GM10266 (cell line): ENCODE results near the gene SUPT4H1.

Experiments used
- DNase-seq: peaks from one replicate; pipeline ENCODE4 v3.0.0; 2012; ENCODE audit errors: extremely low spot score
- TF ChIP-seq, protein P1 (sequence below): IDR thresholded peaks from 2 replicates; pipeline ENCODE4 v1.5.1; 2012; ENCODE audit warnings: mild to moderate bottlenecking, low read depth; ENCODE audit not compliant: control insufficient read depth, insufficient read depth; ENCODE audit errors: missing control alignments

The SUPT4H1 gene

DNA sequence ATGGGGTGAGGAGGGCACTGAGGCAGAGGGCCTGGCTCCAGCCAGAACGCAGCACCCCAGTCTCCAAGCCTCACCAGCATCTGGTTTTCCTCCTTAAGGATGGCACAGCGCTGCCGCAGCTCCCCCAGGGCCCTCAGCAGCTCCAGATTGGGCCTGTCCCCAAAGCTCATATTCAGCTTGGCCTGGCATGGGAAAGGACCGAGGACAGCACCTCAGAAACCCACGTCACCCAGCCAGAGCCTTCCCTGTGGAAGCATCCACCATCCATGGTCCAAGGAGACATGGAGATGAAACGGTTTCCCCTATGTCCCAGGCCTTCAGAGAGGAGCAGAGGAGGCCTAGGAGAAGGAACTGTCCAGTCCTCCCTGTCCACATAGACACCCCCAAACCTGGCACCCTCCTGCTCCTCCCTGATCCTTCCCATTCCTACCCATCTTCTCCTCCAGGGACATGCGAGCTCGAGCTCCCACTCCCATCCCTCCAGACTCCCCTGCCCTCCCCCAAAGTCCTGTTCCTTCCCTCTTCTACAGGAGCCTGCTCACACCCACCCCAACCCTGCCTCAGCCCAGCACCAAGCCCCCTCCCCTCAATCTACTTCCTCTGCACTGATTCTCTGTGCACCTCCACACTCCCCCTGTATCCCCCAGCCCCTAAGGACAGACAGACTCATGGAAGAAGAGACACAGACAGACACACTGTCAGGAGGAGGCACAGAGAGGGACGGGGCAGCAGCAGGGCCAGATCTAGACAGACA, 25.2 kb downstream of the SUPT4H1 start:
- no peak for DNase-seq
- TF ChIP-seq, protein P1, sequence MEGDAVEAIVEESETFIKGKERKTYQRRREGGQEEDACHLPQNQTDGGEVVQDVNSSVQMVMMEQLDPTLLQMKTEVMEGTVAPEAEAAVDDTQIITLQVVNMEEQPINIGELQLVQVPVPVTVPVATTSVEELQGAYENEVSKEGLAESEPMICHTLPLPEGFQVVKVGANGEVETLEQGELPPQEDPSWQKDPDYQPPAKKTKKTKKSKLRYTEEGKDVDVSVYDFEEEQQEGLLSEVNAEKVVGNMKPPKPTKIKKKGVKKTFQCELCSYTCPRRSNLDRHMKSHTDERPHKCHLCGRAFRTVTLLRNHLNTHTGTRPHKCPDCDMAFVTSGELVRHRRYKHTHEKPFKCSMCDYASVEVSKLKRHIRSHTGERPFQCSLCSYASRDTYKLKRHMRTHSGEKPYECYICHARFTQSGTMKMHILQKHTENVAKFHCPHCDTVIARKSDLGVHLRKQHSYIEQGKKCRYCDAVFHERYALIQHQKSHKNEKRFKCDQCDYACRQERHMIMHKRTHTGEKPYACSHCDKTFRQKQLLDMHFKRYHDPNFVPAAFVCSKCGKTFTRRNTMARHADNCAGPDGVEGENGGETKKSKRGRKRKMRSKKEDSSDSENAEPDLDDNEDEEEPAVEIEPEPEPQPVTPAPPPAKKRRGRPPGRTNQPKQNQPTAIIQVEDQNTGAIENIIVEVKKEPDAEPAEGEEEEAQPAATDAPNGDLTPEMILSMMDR = no peak

DNA sequence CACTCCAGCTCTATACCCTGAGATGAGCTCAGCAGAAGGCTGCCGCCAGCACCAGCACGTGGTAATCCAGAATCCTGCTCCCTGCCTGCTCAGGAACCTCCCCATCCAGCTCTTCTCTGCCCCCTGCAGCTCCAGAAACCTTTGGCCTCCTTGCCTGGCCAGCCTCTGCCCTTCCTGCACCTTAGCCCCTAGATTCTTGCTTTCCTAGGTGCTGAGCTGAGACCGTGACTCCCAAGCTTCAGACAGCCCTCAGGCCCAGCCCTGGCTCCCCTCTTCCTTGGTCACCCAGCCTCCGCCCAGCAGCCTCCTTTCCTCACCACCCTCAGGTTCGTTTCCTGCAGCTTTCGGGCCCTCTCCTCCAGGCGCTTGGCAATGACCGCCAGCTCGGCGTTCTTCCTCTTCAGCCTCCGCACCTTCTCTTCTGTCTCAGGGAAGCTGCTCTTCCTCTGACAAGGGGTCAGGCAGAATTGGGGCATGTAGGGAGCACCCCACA, 26.0 kb downstream of the SUPT4H1 start:
- TF ChIP-seq, protein P1 = no peak
- DNase-seq = no peak

DNA sequence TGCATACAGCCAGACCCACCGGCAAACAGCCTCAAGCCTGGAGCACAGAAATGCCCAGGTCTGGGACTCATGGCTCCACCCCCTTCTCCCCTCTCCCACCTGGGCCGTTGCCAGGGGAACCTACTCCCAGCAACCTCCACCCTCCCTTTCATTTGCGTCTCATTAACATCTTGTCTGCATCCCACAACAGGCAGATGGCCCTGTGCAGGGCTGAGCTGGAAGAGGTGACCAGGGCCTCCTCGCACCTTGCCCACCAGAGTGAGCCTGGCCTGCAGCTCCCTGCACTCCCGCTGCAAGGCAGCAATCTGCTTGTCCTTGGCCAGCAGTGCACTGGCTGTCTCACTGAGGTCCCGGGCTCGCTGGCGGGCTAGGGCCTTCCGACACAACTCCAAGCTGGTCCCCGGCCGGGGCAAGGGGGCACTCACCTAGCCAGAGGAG, 26.7 kb downstream of the SUPT4H1 start:
- DNase-seq = no peak
- TF ChIP-seq, protein P1 = no peak

DNA sequence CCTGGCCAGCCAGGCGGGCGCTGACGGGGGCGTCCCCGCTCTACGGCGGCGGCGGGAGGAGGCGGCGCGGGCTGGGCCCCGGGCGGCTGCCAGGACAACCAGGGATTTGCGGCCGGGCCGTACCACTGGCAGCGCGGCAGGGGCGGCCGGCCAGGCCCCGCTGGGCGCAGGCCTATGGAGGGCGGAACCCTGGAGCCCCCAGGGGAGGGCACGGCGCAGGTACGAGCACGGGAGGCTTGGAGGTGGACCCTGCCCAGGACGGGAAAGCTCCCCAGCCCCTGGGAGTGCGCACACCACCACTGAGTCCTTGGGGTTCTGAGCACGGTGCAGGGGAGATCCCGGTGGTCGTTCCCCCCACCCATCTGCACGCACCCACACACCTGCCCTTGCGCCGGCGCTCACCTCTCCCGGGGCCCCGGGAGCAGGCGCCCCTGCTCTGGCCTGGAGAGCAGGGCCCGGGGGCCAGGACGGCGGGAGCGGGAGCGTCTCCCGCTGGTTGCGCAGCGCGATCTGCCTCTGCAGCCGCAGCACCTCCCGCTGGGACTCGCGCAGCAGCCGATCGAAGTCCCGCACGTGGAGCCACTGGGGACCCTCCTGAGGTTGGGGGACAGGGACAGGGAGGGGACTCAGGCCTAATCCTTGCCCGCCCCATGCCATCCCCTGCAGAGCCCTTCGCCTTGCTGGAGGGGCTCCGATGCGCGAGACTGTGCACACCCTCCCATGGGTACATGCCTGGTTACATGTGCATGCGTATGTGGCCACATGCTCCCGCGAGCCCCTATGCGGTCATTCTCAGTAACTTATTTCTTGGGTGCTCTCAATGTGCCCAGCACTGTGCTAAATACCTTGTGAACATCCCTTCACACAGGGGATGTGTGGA, 27.4 kb downstream of the SUPT4H1 start:
- DNase-seq = no peak
- TF ChIP-seq, protein P1 = no peak

DNA sequence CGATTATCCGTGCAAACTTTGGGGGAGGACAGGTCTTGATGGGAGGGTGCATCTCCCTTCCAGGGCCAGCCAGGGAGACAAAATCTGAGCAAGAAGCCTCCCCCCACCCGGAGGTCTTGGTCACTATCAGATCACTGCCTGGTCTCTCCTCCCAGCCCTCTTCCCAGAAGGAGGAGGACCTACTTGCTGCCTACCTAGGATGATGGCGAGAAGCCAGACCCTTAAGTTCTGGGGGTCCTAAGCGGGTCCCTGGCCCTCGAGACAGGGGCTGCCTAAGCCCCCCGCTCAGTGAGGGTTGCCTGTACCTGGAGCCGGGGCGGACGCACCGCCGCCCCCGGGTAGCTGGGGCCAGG, 28.0 kb downstream of the SUPT4H1 start:
- DNase-seq = no peak
- TF ChIP-seq, protein P1 = no peak

DNA sequence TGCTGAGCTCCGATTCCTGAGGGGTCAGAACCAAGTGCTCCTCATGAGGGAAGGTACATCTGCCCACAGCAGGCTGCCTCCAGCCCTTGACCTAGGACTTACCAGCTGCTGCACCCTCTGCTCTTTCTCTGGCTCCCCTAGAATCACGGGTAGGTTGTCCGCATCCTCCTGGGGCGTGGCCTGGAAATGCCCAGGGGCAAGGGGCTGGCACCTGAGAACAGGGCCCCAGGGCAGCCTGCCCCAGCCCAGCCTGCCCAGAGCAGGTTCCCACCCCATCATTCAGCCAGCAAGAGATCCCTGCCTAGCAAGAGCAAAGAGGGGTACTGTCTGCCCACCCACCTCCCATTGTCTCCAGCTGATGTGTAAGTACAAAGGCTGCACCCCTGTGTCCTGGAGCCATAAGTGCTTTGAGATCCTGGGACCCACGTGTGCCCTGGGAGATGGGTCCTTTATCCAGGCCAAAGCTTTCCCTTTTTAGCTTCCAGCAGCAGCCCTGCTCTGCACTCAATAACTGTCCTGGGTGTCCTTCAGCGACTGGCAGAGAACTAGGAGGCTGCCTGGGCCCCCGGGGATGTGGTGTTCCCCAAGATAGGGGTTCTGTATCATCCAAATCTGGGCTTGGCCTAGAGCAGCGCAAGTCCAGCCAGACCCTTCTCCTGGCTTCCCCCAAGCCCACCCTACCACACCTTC, 28.5 kb downstream of the SUPT4H1 start:
- no peak for DNase-seq
- TF ChIP-seq, protein P1 = no peak
